OCI-LY7 (cell line): ENCODE data around the gene TPRKB. TPM values are rescaled to one million over a fixed set of nuclear protein-coding genes. Genes with fewer than 3 reads are reported as not detected.

Experiments
- BruUV-seq: library from RNA; stranded (reverse); fragments of 400-500 nt; replicated peaks from 2 replicates; lab custom pipeline; 2021; lab: Mats Ljungman, UMichigan
- CTCF ChIA-PET: fragments of 300-600 bp; sonication (Branson Sonifier 250); formaldehyde crosslinking; loops from one replicate; lab custom pipeline; 2022; ENCODE audit warnings: antibody characterized with exemption; ENCODE audit not compliant: unreplicated experiment; lab: Charles Lee
- POLR2A ChIA-PET: fragments of 300-600 bp; sonication (Branson Sonifier 250); formaldehyde crosslinking; loops from one replicate; lab custom pipeline; 2022; ENCODE audit warnings: antibody characterized with exemption; lab: Charles Lee
- DNase-seq: peaks from one replicate; pipeline ENCODE4 v3.0.0-alpha.2; 2015; ENCODE audit warnings: low spot score
- H2AFZ ChIP-seq: fragments of 200-600 bp; sonication (generic), shearing (Covaris generic); 2 replicates; pipeline ENCODE4 v1.6.1; 2014; ENCODE audit warnings: mild to moderate bottlenecking, antibody characterized with exemption, low read length, moderate library complexity
- H3K27ac ChIP-seq: fragments of 200-600 bp; sonication (generic); 2 replicates; pipeline ENCODE4 v1.5.1; 2014; ENCODE audit warnings: mixed run types, low read depth, mild to moderate bottlenecking, moderate library complexity, low read length, inconsistent platforms; ENCODE audit not compliant: poor library complexity, severe bottlenecking
- H3K36me3 ChIP-seq: fragments of 200-600 bp; sonication (generic); 2 replicates; pipeline ENCODE4 v1.6.1; 2014; ENCODE audit warnings: mild to moderate bottlenecking, antibody characterized with exemption, low read length, moderate library complexity, mixed read lengths; ENCODE audit not compliant: insufficient read depth
- H3K4me1 ChIP-seq: fragments of 200-600 bp; sonication (generic); 2 replicates; pipeline ENCODE4 v1.5.1; 2014; ENCODE audit warnings: mild to moderate bottlenecking, low read length; ENCODE audit not compliant: insufficient read depth, poor library complexity, severe bottlenecking
- H3K4me2 ChIP-seq: fragments of 200-600 bp; sonication (generic); 2 replicates; pipeline ENCODE4 v1.6.1; 2014; ENCODE audit warnings: mild to moderate bottlenecking, low read length
- H3K4me3 ChIP-seq: fragments of 200-600 bp; sonication (generic); 2 replicates; pipeline ENCODE4 v1.5.1; 2014; ENCODE audit warnings: mild to moderate bottlenecking, low read depth, low read length; ENCODE audit not compliant: poor library complexity, severe bottlenecking
- H3K79me2 ChIP-seq: fragments of 200-600 bp; sonication (generic); 2 replicates; pipeline ENCODE4 v1.6.1; 2016; ENCODE audit warnings: low read depth, mild to moderate bottlenecking, low read length, moderate library complexity, mixed read lengths; ENCODE audit not compliant: insufficient read depth
- H3K9me2 ChIP-seq: fragments of 200-600 bp; sonication (generic); 2 replicates; pipeline ENCODE4 v1.6.1; 2016; ENCODE audit warnings: mild to moderate bottlenecking, low read length, mixed read lengths; ENCODE audit not compliant: insufficient read depth
- H3K9me3 ChIP-seq: fragments of 200-600 bp; sonication (generic); 2 replicates; pipeline ENCODE4 v1.6.1; 2014; ENCODE audit warnings: mild to moderate bottlenecking, mixed run types, low read length, mixed read lengths
- H4K20me1 ChIP-seq: fragments of 200-600 bp; sonication (generic); 2 replicates; pipeline ENCODE4 v1.6.1; 2014; ENCODE audit warnings: mild to moderate bottlenecking, antibody characterized with exemption, low read length, moderate library complexity, mixed read lengths; ENCODE audit not compliant: insufficient read depth
- EZH2phosphoT487 ChIP-seq: fragments of 200-600 bp; sonication (generic); IDR thresholded peaks from 2 replicates; pipeline ENCODE4 v1.6.1; 2018; ENCODE audit warnings: low read depth, borderline replicate concordance, mild to moderate bottlenecking, mixed run types, antibody characterized with exemption, low read length, moderate library complexity, mixed read lengths
- intact Hi-C: fragments of 100-400 bp; cut with micrococcal nuclease; formaldehyde crosslinking; loops from one replicate; pipeline ENCODE4 v1.10.0; 2022; ENCODE audit not compliant: unreplicated experiment
- total RNA-seq, 2 experiments: library from RNA; depleted of rRNA in 1 of 2; stranded (reverse); fragments of >200 nt in 1 of 2; shearing (Covaris generic) in 1 of 2; gene quantifications; 2 replicates each; pipeline ENCODE4 v1.2.3, GENCODE V29; 2014 to 2022
- TF ChIP-seq, protein P1 (sequence below): fragments of 200-600 bp; sonication (generic); conservative IDR thresholded peaks from 2 replicates; pipeline ENCODE4 v1.5.1; 2014; ENCODE audit warnings: mild to moderate bottlenecking, antibody characterized with exemption, low read length, moderate library complexity, mixed read lengths

The TPRKB gene
- total RNA-seq, 2 experiments from 2014 or later, result 29.3 to 51.4 TPM

DNA sequence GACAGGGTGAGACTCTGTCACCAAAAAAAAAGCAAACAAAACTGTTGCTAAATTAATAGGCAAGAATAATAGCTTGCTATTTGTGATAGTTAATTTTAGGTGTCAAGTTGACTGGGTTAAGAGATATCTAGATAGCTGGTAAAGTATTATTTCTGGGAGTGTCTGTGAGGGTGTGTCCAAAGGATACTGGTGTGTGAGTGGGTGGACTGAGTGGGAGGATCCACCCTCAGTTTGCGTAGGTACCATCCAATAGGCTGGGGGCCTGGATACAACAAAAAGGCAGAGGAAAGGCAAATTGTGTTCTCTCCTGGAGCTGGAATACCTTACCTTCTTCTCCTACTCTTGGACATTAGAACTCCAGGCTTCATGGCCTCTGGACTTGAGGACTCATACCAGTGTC is 27.8 kb upstream of the TPRKB start:
- BruUV-seq, result no TSS peak
- intact Hi-C loops, result no loop called here
- H2AFZ ChIP-seq, result no peak overlapping the region
- DNase-seq, result no peak
- TF ChIP-seq, protein P1, sequence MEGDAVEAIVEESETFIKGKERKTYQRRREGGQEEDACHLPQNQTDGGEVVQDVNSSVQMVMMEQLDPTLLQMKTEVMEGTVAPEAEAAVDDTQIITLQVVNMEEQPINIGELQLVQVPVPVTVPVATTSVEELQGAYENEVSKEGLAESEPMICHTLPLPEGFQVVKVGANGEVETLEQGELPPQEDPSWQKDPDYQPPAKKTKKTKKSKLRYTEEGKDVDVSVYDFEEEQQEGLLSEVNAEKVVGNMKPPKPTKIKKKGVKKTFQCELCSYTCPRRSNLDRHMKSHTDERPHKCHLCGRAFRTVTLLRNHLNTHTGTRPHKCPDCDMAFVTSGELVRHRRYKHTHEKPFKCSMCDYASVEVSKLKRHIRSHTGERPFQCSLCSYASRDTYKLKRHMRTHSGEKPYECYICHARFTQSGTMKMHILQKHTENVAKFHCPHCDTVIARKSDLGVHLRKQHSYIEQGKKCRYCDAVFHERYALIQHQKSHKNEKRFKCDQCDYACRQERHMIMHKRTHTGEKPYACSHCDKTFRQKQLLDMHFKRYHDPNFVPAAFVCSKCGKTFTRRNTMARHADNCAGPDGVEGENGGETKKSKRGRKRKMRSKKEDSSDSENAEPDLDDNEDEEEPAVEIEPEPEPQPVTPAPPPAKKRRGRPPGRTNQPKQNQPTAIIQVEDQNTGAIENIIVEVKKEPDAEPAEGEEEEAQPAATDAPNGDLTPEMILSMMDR, result no peak
- TF ChIP-seq EZH2phosphoT487, result no peak
- no peaks in the 10 kb centered on the region for H3K4me1 ChIP-seq
- no peaks in the 10 kb centered on the region for H4K20me1 ChIP-seq
- POLR2A ChIA-PET, result no interaction called here
- CTCF ChIA-PET, result no interaction called here
- no peaks in the 10 kb centered on the region for H3K79me2 ChIP-seq
- H3K36me3 ChIP-seq, result peaks cover 94% of the 10 kb centered on the region
- H3K9me2 ChIP-seq, result no peaks in the 10 kb centered on the region
- no peak overlapping the region for H3K27ac ChIP-seq
- no peak overlapping the region for H3K4me3 ChIP-seq
- no peaks in the 10 kb centered on the region for H3K9me3 ChIP-seq
- no peak overlapping the region for H3K4me2 ChIP-seq

DNA sequence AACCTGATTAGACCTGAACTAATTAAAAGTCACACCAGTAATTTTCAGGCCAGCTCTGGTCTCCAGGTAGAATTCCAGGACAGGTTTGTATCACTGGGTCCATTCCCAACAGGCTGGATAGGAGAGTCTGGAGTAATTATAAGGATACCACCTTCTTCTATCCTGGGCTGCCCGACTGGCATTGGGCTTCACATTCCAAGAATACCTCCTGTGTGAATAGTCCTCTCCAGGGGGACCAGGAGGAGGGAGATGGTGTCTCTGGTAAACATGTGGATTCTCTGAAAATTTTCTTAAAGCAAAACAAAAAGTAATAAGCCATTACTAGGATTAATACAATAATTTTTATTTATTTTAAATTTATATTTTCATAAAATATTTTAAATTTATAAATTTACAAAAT is 25.4 kb upstream of the TPRKB start:
- no peak overlapping the region for H3K27ac ChIP-seq
- no peaks in the 10 kb centered on the region for H3K79me2 ChIP-seq
- no peak overlapping the region for H3K4me3 ChIP-seq
- intact Hi-C loops, result no loop called here
- POLR2A ChIA-PET, result interaction anchor here (0.8 to 1.2 kb wide), 2 partner anchors 11 to 15 kb away, joined by 3 to 4 read pairs; no protein-coding TSS in a partner anchor
- H4K20me1 ChIP-seq, result no peaks in the 10 kb centered on the region
- no peaks in the 10 kb centered on the region for H3K9me2 ChIP-seq
- H3K36me3 ChIP-seq, result peaks cover 92% of the 10 kb centered on the region
- no peak for TF ChIP-seq EZH2phosphoT487
- TF ChIP-seq, protein P1, result no peak
- no peak overlapping the region for H3K4me2 ChIP-seq
- CTCF ChIA-PET, result no interaction called here
- H3K4me1 ChIP-seq, result no peaks in the 10 kb centered on the region
- H3K9me3 ChIP-seq, result no peaks in the 10 kb centered on the region
- no peak overlapping the region for H2AFZ ChIP-seq
- no TSS peak for BruUV-seq
- no peak for DNase-seq

DNA sequence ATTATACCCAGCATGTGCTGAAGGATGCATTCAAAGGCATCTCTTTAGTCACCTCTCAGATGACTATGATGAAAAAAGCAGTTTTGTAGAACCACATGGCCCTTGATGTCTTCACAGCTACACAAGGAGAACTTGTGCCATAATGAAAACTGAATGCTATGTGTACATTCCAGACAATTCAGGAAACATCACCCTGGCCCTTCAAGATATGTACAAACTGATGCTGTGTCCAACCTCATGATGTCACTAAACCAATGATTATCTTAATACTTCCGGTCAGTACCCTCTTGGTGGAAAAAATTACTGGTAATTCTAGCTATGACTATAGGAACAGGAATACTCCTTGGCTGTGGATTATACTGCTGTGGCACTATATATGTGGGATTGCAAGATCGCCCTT is 22.8 kb upstream of the TPRKB start:
- peaks cover 80% of the 10 kb centered on the region for H3K36me3 ChIP-seq
- H3K79me2 ChIP-seq, result no peaks in the 10 kb centered on the region
- H3K9me3 ChIP-seq, result no peaks in the 10 kb centered on the region
- DNase-seq, result no peak
- no peaks in the 10 kb centered on the region for H3K9me2 ChIP-seq
- no TSS peak for BruUV-seq
- ChIA-PET POLR2A (interaction anchor here (1.0 kb wide), 1 partner anchor 16 kb away, joined by 3 read pairs; no protein-coding TSS in a partner anchor), CTCF (no interaction called here)
- TF ChIP-seq, protein P1, result no peak
- TF ChIP-seq EZH2phosphoT487, result no peak
- no peaks in the 10 kb centered on the region for H3K4me1 ChIP-seq
- no peaks in the 10 kb centered on the region for H4K20me1 ChIP-seq
- intact Hi-C loops, result no loop called here
- no peak overlapping the region for H3K4me2 ChIP-seq
- no peak overlapping the region for H2AFZ ChIP-seq
- H3K27ac ChIP-seq, result no peak overlapping the region
- H3K4me3 ChIP-seq, result no peak overlapping the region
